ENCODE data around the gene MBD3L5. TPM values are rescaled to one million over a fixed set of nuclear protein-coding genes. Genes with fewer than 3 reads are reported as not detected.
"Not testable (repeated sequence)": the region's sequence is repeated elsewhere in the genome, so short reads cannot be mapped to it uniquely, and the experiment has no call there.

MBD3L5 gene
- total RNA-seq, 1 experiment from 2014 or later, result not detected

GRCh38 chr19:7013678-7014077, 16.7 kb upstream of the MBD3L5 start:
- H3K36me3 ChIP-seq (replicated peaks; ENCODE audit: control insufficient read depth, insufficient read depth, low read length), result no peaks in the 10 kb centered on the region
- DNase-seq, result no peak
- no peak overlapping the region for H3K4me3 ChIP-seq (ENCODE audit: insufficient read depth, low read depth, low read length)
- no peaks in the 10 kb centered on the region for H3K27me3 ChIP-seq (ENCODE audit: control insufficient read depth, insufficient read depth, low read length)

GRCh38 chr19:7018828-7019227, 11.6 kb upstream of the MBD3L5 start:
- Histone ChIP-seq H3K4me3 (ENCODE audit: insufficient read depth, low read depth, low read length) (no peak overlapping the region), H3K36me3 (replicated peaks; ENCODE audit: control insufficient read depth, insufficient read depth, low read length) (no peaks in the 10 kb centered on the region), H3K27me3 (ENCODE audit: control insufficient read depth, insufficient read depth, low read length) (no peaks in the 10 kb centered on the region)
- DNase-seq, result no peak

GRCh38 chr19:7021331-7021730, 9.0 kb upstream of the MBD3L5 start, which contains the start of gene MBD3L2B:
Gene MBD3L2B, minus strand, starts transcription at chr19:7021431. Its CDS starts 34 bp downstream, at chr19:7021397.
- not testable (repeated sequence) for H3K36me3 ChIP-seq (replicated peaks; ENCODE audit: control insufficient read depth, insufficient read depth, low read length); H3K4me3 ChIP-seq (ENCODE audit: insufficient read depth, low read depth, low read length); DNase-seq; H3K27me3 ChIP-seq (ENCODE audit: control insufficient read depth, insufficient read depth, low read length)

GRCh38 chr19:7028790-7029189, 1.6 kb upstream of the MBD3L5 start:
- H3K27me3 ChIP-seq (ENCODE audit: control insufficient read depth, insufficient read depth, low read length); H3K36me3 ChIP-seq (replicated peaks; ENCODE audit: control insufficient read depth, insufficient read depth, low read length); DNase-seq; H3K4me3 ChIP-seq (ENCODE audit: insufficient read depth, low read depth, low read length): not testable (repeated sequence)

GRCh38 chr19:7040079-7040478, 9.7 kb downstream of the MBD3L5 start, which contains the start of gene MBD3L4:
Gene MBD3L4, minus strand, starts transcription at chr19:7040179. Its CDS starts 35 bp downstream, at chr19:7040144.
- H3K4me3 ChIP-seq (ENCODE audit: insufficient read depth, low read depth, low read length); H3K27me3 ChIP-seq (ENCODE audit: control insufficient read depth, insufficient read depth, low read length); DNase-seq; H3K36me3 ChIP-seq (replicated peaks; ENCODE audit: control insufficient read depth, insufficient read depth, low read length): not testable (repeated sequence)

GRCh38 chr19:7041563-7041962, 11.2 kb downstream of the MBD3L5 start:
- not testable (repeated sequence) for DNase-seq; H3K4me3 ChIP-seq (ENCODE audit: insufficient read depth, low read depth, low read length); H3K27me3 ChIP-seq (ENCODE audit: control insufficient read depth, insufficient read depth, low read length); H3K36me3 ChIP-seq (replicated peaks; ENCODE audit: control insufficient read depth, insufficient read depth, low read length)

GRCh38 chr19:7049021-7049420, 18.6 kb downstream of the MBD3L5 start, which contains the start of gene MBD3L2:
Gene MBD3L2, plus strand, starts transcription at chr19:7049321. Its CDS starts 53 bp downstream, at chr19:7049374.
- H3K4me3 ChIP-seq (ENCODE audit: insufficient read depth, low read depth, low read length); H3K36me3 ChIP-seq (replicated peaks; ENCODE audit: control insufficient read depth, insufficient read depth, low read length); DNase-seq; H3K27me3 ChIP-seq (ENCODE audit: control insufficient read depth, insufficient read depth, low read length): not testable (repeated sequence)

- not testable (repeated sequence) for H3K36me3 ChIP-seq (replicated peaks; ENCODE audit: control insufficient read depth, insufficient read depth, low read length); H3K4me3 ChIP-seq (ENCODE audit: insufficient read depth, low read depth, low read length); DNase-seq; H3K27me3 ChIP-seq (ENCODE audit: control insufficient read depth, insufficient read depth, low read length)
Observed at GRCh38 chr19:7051421-7051820, 21.0 kb downstream of the MBD3L5 start.

- not testable (repeated sequence) for DNase-seq; H3K36me3 ChIP-seq (replicated peaks; ENCODE audit: control insufficient read depth, insufficient read depth, low read length); H3K27me3 ChIP-seq (ENCODE audit: control insufficient read depth, insufficient read depth, low read length); H3K4me3 ChIP-seq (ENCODE audit: insufficient read depth, low read depth, low read length)
Observed at GRCh38 chr19:7052896-7053295, 22.5 kb downstream of the MBD3L5 start.

- not testable (repeated sequence) for H3K4me3 ChIP-seq (ENCODE audit: insufficient read depth, low read depth, low read length); DNase-seq; H3K36me3 ChIP-seq (replicated peaks; ENCODE audit: control insufficient read depth, insufficient read depth, low read length); H3K27me3 ChIP-seq (ENCODE audit: control insufficient read depth, insufficient read depth, low read length)
Observed at GRCh38 chr19:7054635-7055368, 24.4 kb downstream of the MBD3L5 start.

GRCh38 chr19:7055679-7056078, 25.3 kb downstream of the MBD3L5 start:
- not testable (repeated sequence) for DNase-seq; H3K36me3 ChIP-seq (replicated peaks; ENCODE audit: control insufficient read depth, insufficient read depth, low read length); H3K27me3 ChIP-seq (ENCODE audit: control insufficient read depth, insufficient read depth, low read length); H3K4me3 ChIP-seq (ENCODE audit: insufficient read depth, low read depth, low read length)

- not testable (repeated sequence) for H3K36me3 ChIP-seq (replicated peaks; ENCODE audit: control insufficient read depth, insufficient read depth, low read length); DNase-seq; H3K4me3 ChIP-seq (ENCODE audit: insufficient read depth, low read depth, low read length); H3K27me3 ChIP-seq (ENCODE audit: control insufficient read depth, insufficient read depth, low read length)
Observed at GRCh38 chr19:7056371-7056770, 26.0 kb downstream of the MBD3L5 start.

GRCh38 chr19:7058576-7058975, 28.2 kb downstream of the MBD3L5 start, which contains the start of gene MBD3L3:
Gene MBD3L3, minus strand, starts transcription at chr19:7058676. Its CDS starts 71 bp downstream, at chr19:7058605.
- H3K4me3 ChIP-seq (ENCODE audit: insufficient read depth, low read depth, low read length); H3K27me3 ChIP-seq (ENCODE audit: control insufficient read depth, insufficient read depth, low read length); H3K36me3 ChIP-seq (replicated peaks; ENCODE audit: control insufficient read depth, insufficient read depth, low read length); DNase-seq: not testable (repeated sequence)

- DNase-seq; H3K4me3 ChIP-seq (ENCODE audit: insufficient read depth, low read depth, low read length); H3K27me3 ChIP-seq (ENCODE audit: control insufficient read depth, insufficient read depth, low read length); H3K36me3 ChIP-seq (replicated peaks; ENCODE audit: control insufficient read depth, insufficient read depth, low read length): not testable (repeated sequence)
Observed at GRCh38 chr19:7059977-7060376, 29.6 kb downstream of the MBD3L5 start.

GRCh38 chr19:7063339-7063738, 33.0 kb downstream of the MBD3L5 start:
- DNase-seq, result no peak
- Histone ChIP-seq H3K27me3 (ENCODE audit: control insufficient read depth, insufficient read depth, low read length) (no peaks in the 10 kb centered on the region), H3K4me3 (ENCODE audit: insufficient read depth, low read depth, low read length) (no peak overlapping the region), H3K36me3 (replicated peaks; ENCODE audit: control insufficient read depth, insufficient read depth, low read length) (no peaks in the 10 kb centered on the region)
